A673 (cell line): ENCODE data around the gene SUMO2. TPM values are rescaled to one million over a fixed set of nuclear protein-coding genes. Genes with fewer than 3 reads are reported as not detected.

Experiments
- BruUV-seq: library from RNA; stranded (reverse); fragments of 400-500 nt; replicated peaks from 2 replicates; lab custom pipeline; 2021; lab: Mats Ljungman, UMichigan
- CTCF ChIA-PET: fragments of 300-600 bp; sonication (Branson Sonifier 250); formaldehyde crosslinking; loops from one replicate; lab custom pipeline; 2022; ENCODE audit warnings: antibody characterized with exemption; lab: Charles Lee
- POLR2A ChIA-PET: fragments of 300-600 bp; sonication (Branson Sonifier 250); formaldehyde crosslinking; loops from one replicate; lab custom pipeline; 2022; ENCODE audit warnings: antibody characterized with exemption; ENCODE audit not compliant: low non-redundant PET; lab: Charles Lee
- DNase-seq: peaks from one replicate; pipeline ENCODE4 v3.0.0-alpha.2; 2015; ENCODE audit warnings: low spot score
- H3K27ac ChIP-seq: fragments of 200-600 bp; sonication (generic); 2 replicates; pipeline ENCODE4 v1.5.1; 2016; ENCODE audit warnings: mixed run types, low read depth, mild to moderate bottlenecking, mixed read lengths, antibody characterized with exemption, low read length; ENCODE audit not compliant: poor library complexity, severe bottlenecking
- H3K27me3 ChIP-seq: fragments of 200-600 bp; sonication (generic); replicated peaks from 2 replicates; pipeline ENCODE4 v1.6.1; 2017; ENCODE audit warnings: mixed run types, low read depth, mild to moderate bottlenecking, mixed read lengths, antibody characterized with exemption, low read length; ENCODE audit not compliant: insufficient read depth, poor library complexity
- H3K36me3 ChIP-seq: fragments of 200-600 bp; sonication (generic); 2 replicates; pipeline ENCODE4 v1.6.1; 2016; ENCODE audit warnings: mixed run types, mild to moderate bottlenecking, mixed read lengths, antibody characterized with exemption, low read length; ENCODE audit not compliant: insufficient read depth, poor library complexity, severe bottlenecking
- H3K4me1 ChIP-seq: fragments of 200-600 bp; sonication (generic); 2 replicates; pipeline ENCODE4 v1.6.1; 2017; ENCODE audit warnings: mixed run types, mild to moderate bottlenecking, mixed read lengths, antibody characterized with exemption, low read length; ENCODE audit not compliant: insufficient read depth, poor library complexity, severe bottlenecking
- H3K4me3 ChIP-seq: fragments of 200-600 bp; sonication (generic); 2 replicates; pipeline ENCODE4 v1.5.1; 2016; ENCODE audit warnings: low read depth, mixed run types, mild to moderate bottlenecking, mixed read lengths, low read length; ENCODE audit not compliant: poor library complexity, severe bottlenecking
- H3K9me3 ChIP-seq: fragments of 200-600 bp; sonication (generic); 2 replicates; pipeline ENCODE4 v1.6.1; 2016; ENCODE audit warnings: mixed run types, low read depth, mild to moderate bottlenecking, mixed read lengths, antibody characterized with exemption, low read length; ENCODE audit not compliant: poor library complexity, severe bottlenecking
- EZH2 ChIP-seq: fragments of 200-600 bp; sonication (generic); IDR thresholded peaks from 2 replicates; pipeline ENCODE4 v1.6.1; 2017; ENCODE audit warnings: borderline replicate concordance, low read depth, mild to moderate bottlenecking, mixed read lengths, antibody characterized with exemption, low read length; ENCODE audit not compliant: poor library complexity, severe bottlenecking
- intact Hi-C: fragments of 100-400 bp; cut with micrococcal nuclease; formaldehyde crosslinking; loops from one replicate; pipeline ENCODE4 v1.10.0; 2022; ENCODE audit not compliant: unreplicated experiment
- total RNA-seq: library from RNA; stranded (reverse); gene quantifications from 2 replicates; pipeline ENCODE4 v1.2.3, GENCODE V29; 2021
- TF ChIP-seq, protein P1 (sequence below): fragments of 300-800, 200-600 bp; sonication (generic); conservative IDR thresholded peaks from 2 replicates; pipeline ENCODE4 v1.5.1; 2017; ENCODE audit warnings: low read depth, mild to moderate bottlenecking, antibody characterized with exemption, low read length, moderate library complexity, mixed read lengths

The SUMO2 gene
- total RNA-seq, 1 experiment from 2014 or later, result 703 TPM

DNA sequence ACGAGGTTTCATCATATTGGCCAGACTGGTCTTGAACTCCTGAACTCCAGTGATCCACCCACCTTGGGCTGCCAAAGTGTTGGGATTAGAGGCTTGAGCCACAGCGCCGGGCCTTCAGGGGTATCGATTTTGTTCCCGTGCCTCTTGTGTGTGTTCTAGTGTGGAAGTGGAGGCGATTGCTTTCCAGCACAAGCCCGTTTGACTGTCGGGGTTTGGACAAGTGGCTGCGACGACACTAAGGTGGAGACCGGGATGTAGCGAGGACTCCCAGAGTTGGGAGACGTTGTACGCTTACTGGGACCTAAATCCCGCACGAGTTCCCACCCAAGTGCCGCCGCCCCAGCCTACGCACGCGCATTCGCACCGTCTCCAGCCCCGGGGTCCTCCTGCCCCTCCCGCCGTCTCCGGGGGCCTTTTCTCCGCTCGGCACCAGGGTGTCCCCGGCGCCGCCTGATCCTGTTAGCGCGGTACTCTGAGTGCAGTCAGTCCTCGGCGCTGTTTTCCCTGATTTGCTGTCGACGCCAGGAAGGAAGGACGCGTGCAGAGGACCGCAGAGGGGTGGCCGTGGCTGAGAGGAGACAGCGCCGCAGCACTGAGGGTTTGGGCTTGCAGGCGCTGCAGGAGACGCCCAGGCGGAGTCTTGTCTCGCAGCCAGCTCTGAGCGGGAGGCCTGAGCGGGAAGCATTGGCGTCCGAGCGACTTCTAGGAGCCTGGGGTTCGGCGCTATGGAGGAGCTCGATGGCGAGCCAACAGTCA is 22.5 kb upstream of the SUMO2 start, which contains the start of gene NUP85:
TSS of gene NUP85 (plus strand) at position 643 of the 756 bp plus-strand sequence. CDS start at position 726, 83 bp downstream.
- Histone ChIP-seq H3K9me3 (no peaks in the 10 kb centered on the region), H3K27ac (peak within 1 kb of the TSS; percentile 100), H3K27me3 (no peaks in the 10 kb centered on the region), H3K4me1 (peaks cover 4% of the 10 kb centered on the region), H3K4me3 (peak within 1 kb of the TSS; percentile 76), H3K36me3 (peaks cover 20% of the 10 kb centered on the region)
- BruUV-seq, result TSS peak; percentile 96
- intact Hi-C loops, result loop anchor here (2.0 to 10.0 kb wide), 2 partner anchors 90 to 170 kb away; no protein-coding TSS in a partner anchor
- ChIA-PET POLR2A (no interaction called here), CTCF (interaction anchor here (1.3 kb wide), 1 partner anchor 66 kb away, joined by 5 read pairs; the partner anchor contains the start of gene MIF4GD)
- TF ChIP-seq, protein P1, sequence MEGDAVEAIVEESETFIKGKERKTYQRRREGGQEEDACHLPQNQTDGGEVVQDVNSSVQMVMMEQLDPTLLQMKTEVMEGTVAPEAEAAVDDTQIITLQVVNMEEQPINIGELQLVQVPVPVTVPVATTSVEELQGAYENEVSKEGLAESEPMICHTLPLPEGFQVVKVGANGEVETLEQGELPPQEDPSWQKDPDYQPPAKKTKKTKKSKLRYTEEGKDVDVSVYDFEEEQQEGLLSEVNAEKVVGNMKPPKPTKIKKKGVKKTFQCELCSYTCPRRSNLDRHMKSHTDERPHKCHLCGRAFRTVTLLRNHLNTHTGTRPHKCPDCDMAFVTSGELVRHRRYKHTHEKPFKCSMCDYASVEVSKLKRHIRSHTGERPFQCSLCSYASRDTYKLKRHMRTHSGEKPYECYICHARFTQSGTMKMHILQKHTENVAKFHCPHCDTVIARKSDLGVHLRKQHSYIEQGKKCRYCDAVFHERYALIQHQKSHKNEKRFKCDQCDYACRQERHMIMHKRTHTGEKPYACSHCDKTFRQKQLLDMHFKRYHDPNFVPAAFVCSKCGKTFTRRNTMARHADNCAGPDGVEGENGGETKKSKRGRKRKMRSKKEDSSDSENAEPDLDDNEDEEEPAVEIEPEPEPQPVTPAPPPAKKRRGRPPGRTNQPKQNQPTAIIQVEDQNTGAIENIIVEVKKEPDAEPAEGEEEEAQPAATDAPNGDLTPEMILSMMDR, result no peak
- no peak for TF ChIP-seq EZH2
- peak; percentile 98 for DNase-seq

- ChIA-PET POLR2A (interaction anchor here (0.7 kb wide), 1 partner anchor 137 kb away, joined by 13 read pairs; no protein-coding TSS in a partner anchor), CTCF (no interaction called here)
- DNase-seq, result no peak
- H3K4me1 ChIP-seq, result peaks cover 4% of the 10 kb centered on the region
- no peaks in the 10 kb centered on the region for H3K9me3 ChIP-seq
- intact Hi-C loops, result loop anchor here (10.0 kb wide), 1 partner anchor 165 kb away; no protein-coding TSS in a partner anchor
- no peak for TF ChIP-seq EZH2
- TF ChIP-seq, protein P1, result no peak
- no peaks in the 10 kb centered on the region for H3K27me3 ChIP-seq
- no peak overlapping the region for H3K27ac ChIP-seq
- H3K4me3 ChIP-seq, result no peak overlapping the region
- BruUV-seq, result no TSS peak
- no peaks in the 10 kb centered on the region for H3K36me3 ChIP-seq
Observed at GRCh38 chr17:75199886-75200618, 17.3 kb upstream of the SUMO2 start.

DNA sequence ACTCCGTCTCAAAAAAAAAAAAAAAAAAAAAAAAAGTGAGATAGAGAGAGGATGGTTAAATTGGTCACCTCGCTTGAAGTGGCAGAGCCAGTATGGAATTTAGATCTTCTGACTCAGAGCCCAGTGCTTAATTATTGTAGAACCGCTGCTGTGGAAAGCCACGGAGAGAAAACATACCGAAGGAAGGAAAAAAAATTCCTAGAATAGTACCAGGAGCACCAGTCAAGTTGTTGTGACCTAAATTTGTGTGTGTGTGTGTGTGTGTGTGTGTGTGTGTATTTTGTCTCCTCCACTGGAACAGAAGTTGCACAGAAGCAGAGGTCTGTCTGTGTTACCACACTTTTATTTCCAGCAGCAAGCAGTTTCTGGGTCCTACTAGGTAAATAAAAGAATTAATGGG is 12.1 kb upstream of the SUMO2 start:
- Histone ChIP-seq H3K36me3 (no peaks in the 10 kb centered on the region), H3K4me3 (no peak overlapping the region), H3K27ac (no peak overlapping the region), H3K9me3 (no peaks in the 10 kb centered on the region), H3K4me1 (no peaks in the 10 kb centered on the region), H3K27me3 (no peaks in the 10 kb centered on the region)
- CTCF ChIA-PET, result no interaction called here
- intact Hi-C loops, result no loop called here
- DNase-seq, result no peak
- BruUV-seq, result no TSS peak
- TF ChIP-seq, protein P1, result no peak
- no peak for TF ChIP-seq EZH2
- POLR2A ChIA-PET, result no interaction called here
